Activated CD8-positive, alpha-beta memory T cell treated with anti-CD3 and anti-CD28 coated beads, Interleukin-2, amount 10 ng/mL, durations not matched to agents 7 days and 5 days (primary cell): Measurements from ENCODE around the gene TBL1X. TPM values are rescaled to one million over a fixed set of nuclear protein-coding genes. Genes with fewer than 3 reads are reported as not detected.

Experiments used
- ATAC-seq: fragments of 150-1000 bp; cut with Tn5 transposase; one replicate; pipeline ENCODE4 v1.10.0; 2021; ENCODE audit warnings: moderate library complexity
- CTCF ChIA-PET: fragments of 350-600 bp; sonication (Branson Sonifier 250); formaldehyde crosslinking; loops from one replicate; lab custom pipeline; 2021; ENCODE audit warnings: antibody characterized with exemption; lab: Charles Lee
- DNase-seq: peaks from one replicate; pipeline ENCODE4 v3.0.0-alpha.2; 2020
- H3K27ac Mint-ChIP-seq: one replicate; pipeline ENCODE4 v1.8.0; 2021; ENCODE audit warnings: mild to moderate bottlenecking, mixed read lengths
- H3K27me3 Mint-ChIP-seq: one replicate; pipeline ENCODE4 v1.8.0; 2021; ENCODE audit warnings: mixed read lengths
- H3K36me3 Mint-ChIP-seq: one replicate; pipeline ENCODE4 v1.8.0; 2021; ENCODE audit warnings: mild to moderate bottlenecking, mixed read lengths
- H3K4me1 Mint-ChIP-seq: one replicate; pipeline ENCODE4 v1.8.0; 2021; ENCODE audit warnings: mixed read lengths
- H3K4me3 Mint-ChIP-seq: one replicate; pipeline ENCODE4 v1.8.0; 2021; ENCODE audit warnings: mild to moderate bottlenecking, moderate library complexity, mixed read lengths
- H3K9me3 Mint-ChIP-seq: one replicate; pipeline ENCODE4 v1.8.0; 2022; ENCODE audit warnings: low read depth, mixed read lengths
- total RNA-seq, 2 experiments: library from RNA; stranded (reverse); gene quantifications; one replicate each; pipeline ENCODE4 v1.2.3, GENCODE V29; 2021

Gene TBL1X
- total RNA-seq, 2 experiments from 2014 or later: 33.2 to 35.5 TPM

DNA sequence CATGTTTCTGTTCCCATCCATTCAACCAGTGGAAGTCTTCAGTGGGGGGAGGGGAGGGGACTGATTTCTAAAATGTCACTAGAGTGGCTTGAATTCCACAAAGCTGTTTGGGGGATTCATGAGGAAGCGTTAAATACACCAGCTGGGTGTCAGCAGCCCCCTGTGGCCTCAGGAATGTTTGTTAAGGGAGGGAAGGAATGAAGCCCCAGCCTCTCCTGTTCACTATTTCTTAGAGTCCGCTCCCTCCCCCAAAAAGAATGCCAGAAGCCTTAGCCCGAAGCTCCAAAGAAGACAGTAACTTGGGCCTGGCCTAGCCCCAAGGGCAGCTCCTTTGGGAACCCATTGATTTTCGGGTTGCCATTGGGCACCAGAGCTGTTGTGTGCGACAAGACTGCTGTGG lies 324.7 kb downstream of the TBL1X start:
- Mint-ChIP-seq H3K27me3 (peaks cover 33% of the 10 kb centered on the region), H3K36me3 (no peaks in the 10 kb centered on the region), H3K4me3 (no peak overlapping the region), H3K9me3 (no peaks in the 10 kb centered on the region), H3K27ac (no peak overlapping the region), H3K4me1 (peaks cover 2% of the 10 kb centered on the region)
- DNase-seq: no peak
- ATAC-seq: no peak
- CTCF ChIA-PET: no interaction called here
